BLaER1 treated with 17β-estradiol and CSF1 and Interleukin-3, amounts not matched to agents 10 nM and 100 nM (cell line): ENCODE measurements around the gene FHIT.

Source experiments
- H3K27ac ChIP-seq, 11 experiments: shearing (Covaris generic); formaldehyde crosslinking; 2 replicates each; pipeline ENCODE4 v1.8.1; 2022
- H3K27me3 ChIP-seq, 11 experiments: shearing (Covaris generic); formaldehyde crosslinking; 2 replicates each; pipeline ENCODE4 v1.8.1; 2022
- H3K36me3 ChIP-seq, 11 experiments: shearing (Covaris generic); formaldehyde crosslinking; 2 replicates each; pipeline ENCODE4 v1.8.1; 2022
- H3K4me1 ChIP-seq, 10 experiments: shearing (Covaris generic); formaldehyde crosslinking; 2 replicates each; pipeline ENCODE4 v1.8.1; 2022
- H3K4me2 ChIP-seq, 11 experiments: shearing (Covaris generic); formaldehyde crosslinking; 2 replicates each; pipeline ENCODE4 v1.8.1; 2022
- H3K4me3 ChIP-seq, 10 experiments: shearing (Covaris generic); formaldehyde crosslinking; 2 replicates each; pipeline ENCODE4 v1.8.1; 2022
- H3K9ac ChIP-seq, 11 experiments: shearing (Covaris generic); formaldehyde crosslinking; 2 replicates each; pipeline ENCODE4 v1.8.1; 2022
- H3K9me3 ChIP-seq, 11 experiments: shearing (Covaris generic); formaldehyde crosslinking; replicated peaks in 1 of 11; 2 replicates each; pipeline ENCODE4 v1.8.1; 2022
- H4K20me1 ChIP-seq, 11 experiments: shearing (Covaris generic); formaldehyde crosslinking; 2 replicates each; pipeline ENCODE4 v1.8.1; 2022
- Cebpa-rat ChIP-seq, 11 experiments: shearing (Covaris generic); IDR thresholded peaks; 2 replicates each; pipeline ENCODE4 v1.8.1; 2022

FHIT gene

GRCh38 chr3:61168286-61168685, 83.0 kb downstream of the FHIT start:
- TF ChIP-seq Cebpa-rat (IDR thresholded peaks at IDR 0.05), result no peak

DNA sequence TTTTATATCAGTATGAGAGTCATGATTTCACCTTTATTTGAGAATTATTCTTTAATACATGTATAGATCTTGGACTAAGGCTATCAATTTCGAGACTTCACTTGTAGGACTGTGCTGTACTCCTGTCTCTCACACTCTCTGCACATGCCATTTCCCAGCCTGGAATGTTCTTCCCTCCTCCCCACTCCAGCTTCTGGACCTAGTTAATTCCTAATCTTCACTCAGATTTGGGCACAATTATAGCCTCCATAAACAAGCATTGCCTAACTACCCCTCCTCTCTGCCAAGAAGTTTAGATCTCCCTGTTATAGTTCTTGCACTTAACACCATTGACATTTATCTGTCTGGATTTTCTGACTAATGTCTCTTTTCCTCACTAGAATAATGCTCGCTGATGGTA, 88.3 kb downstream of the FHIT start:
- H3K27me3 ChIP-seq, result no peaks in the 10 kb centered on the region
- H4K20me1 ChIP-seq, result no peaks in the 10 kb centered on the region
- H3K27ac ChIP-seq, result no peak overlapping the region
- no peak overlapping the region for H3K9ac ChIP-seq
- TF ChIP-seq Cebpa-rat (IDR thresholded peaks at IDR 0.05), result no peak
- peaks cover 0 to 16% (median 0%) of the 10 kb centered on the region in 11 experiments; a peak in 5 of 22 replicates for H3K36me3 ChIP-seq
- no peak overlapping the region for H3K4me3 ChIP-seq
- H3K4me1 ChIP-seq, result peaks cover 0 to 4% (median 0%) of the 10 kb centered on the region in 10 experiments; a peak in 3 of 20 replicates
- peaks cover 0 to 16% (median 10%) of the 10 kb centered on the region in 11 experiments; a peak in 12 of 22 replicates for H3K9me3 ChIP-seq
- no peak overlapping the region for H3K4me2 ChIP-seq

More at GRCh38 chr3:61168286-61168685, 83.0 kb downstream of the FHIT start:
- Histone ChIP-seq H4K20me1 (no peaks in the 10 kb centered on the region), H3K9me3 (peaks cover 0 to 16% (median 10%) of the 10 kb centered on the region in 11 experiments; a peak in 12 of 22 replicates), H3K27ac (no peak overlapping the region), H3K9ac (no peak overlapping the region), H3K36me3 (peaks cover 0 to 16% (median 0%) of the 10 kb centered on the region in 11 experiments; a peak in 5 of 22 replicates), H3K4me3 (no peak overlapping the region), H3K27me3 (no peaks in the 10 kb centered on the region), H3K4me1 (no peaks in the 10 kb centered on the region), H3K4me2 (no peak overlapping the region)

- no peaks in the 10 kb centered on the region for H4K20me1 ChIP-seq
- no peaks in the 10 kb centered on the region for H3K9me3 ChIP-seq
- H3K27me3 ChIP-seq, result no peaks in the 10 kb centered on the region
- H3K27ac ChIP-seq, result no peak overlapping the region
- H3K4me2 ChIP-seq, result peak overlapping the region in 2 of 11 experiments; percentile 18 to 20; a peak in 1 of 22 replicates
- no peaks in the 10 kb centered on the region for H3K36me3 ChIP-seq
- peaks cover 0 to 4% (median 0%) of the 10 kb centered on the region in 10 experiments; a peak in 3 of 20 replicates for H3K4me1 ChIP-seq
- no peak overlapping the region for H3K4me3 ChIP-seq
- no peak for TF ChIP-seq Cebpa-rat (IDR thresholded peaks at IDR 0.05)
- no peak overlapping the region for H3K9ac ChIP-seq
Measured at GRCh38 chr3:61158667-61159066, 92.6 kb downstream of the FHIT start.

DNA sequence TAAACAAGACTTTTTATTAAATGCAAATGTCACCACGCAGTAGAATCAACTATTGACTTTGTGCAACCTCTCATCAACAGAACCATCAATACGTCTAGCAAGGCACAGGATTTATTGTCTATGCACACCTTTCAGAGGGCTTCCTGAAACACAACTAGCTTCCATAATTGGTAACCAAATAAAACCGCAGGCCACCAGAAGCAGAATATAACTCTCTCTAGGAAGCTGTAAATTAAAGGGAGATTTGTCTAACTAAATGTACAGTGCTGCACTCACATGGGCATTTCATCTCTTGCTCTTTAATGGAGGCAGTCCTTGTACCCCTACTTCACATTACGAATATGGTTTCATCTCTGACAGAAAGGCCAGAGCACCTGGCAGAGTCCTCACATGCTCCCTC, 93.0 kb downstream of the FHIT start:
- Histone ChIP-seq H3K4me2 (peak overlapping the region in 2 of 11 experiments; percentile 18 to 20; a peak in 1 of 22 replicates), H3K27me3 (no peaks in the 10 kb centered on the region)
- no peak for TF ChIP-seq Cebpa-rat (IDR thresholded peaks at IDR 0.05)

GRCh38 chr3:61157414-61157813, 93.8 kb downstream of the FHIT start:
- no peak for TF ChIP-seq Cebpa-rat (IDR thresholded peaks at IDR 0.05)
- no peak overlapping the region for H3K9ac ChIP-seq
- H3K27me3 ChIP-seq, result no peaks in the 10 kb centered on the region
- no peaks in the 10 kb centered on the region for H3K36me3 ChIP-seq
- H3K27ac ChIP-seq, result no peak overlapping the region
- H3K4me2 ChIP-seq, result no peak overlapping the region
- H3K4me1 ChIP-seq, result peaks cover 0 to 4% (median 0%) of the 10 kb centered on the region in 10 experiments; a peak in 3 of 20 replicates
- H4K20me1 ChIP-seq, result no peaks in the 10 kb centered on the region
- H3K4me3 ChIP-seq, result no peak overlapping the region
- no peaks in the 10 kb centered on the region for H3K9me3 ChIP-seq

More for the DNA sequence above, 93.0 kb downstream of the FHIT start:
- Histone ChIP-seq H3K9ac (no peak overlapping the region), H3K27ac (no peak overlapping the region), H3K4me1 (peaks cover 0 to 4% (median 0%) of the 10 kb centered on the region in 10 experiments; a peak in 3 of 20 replicates), H3K9me3 (no peaks in the 10 kb centered on the region), H3K36me3 (no peaks in the 10 kb centered on the region), H4K20me1 (no peaks in the 10 kb centered on the region), H3K4me3 (no peak overlapping the region)

- H3K9me3 ChIP-seq, result no peaks in the 10 kb centered on the region
- no peak overlapping the region for H3K9ac ChIP-seq
- no peaks in the 10 kb centered on the region for H3K27me3 ChIP-seq
- H3K4me1 ChIP-seq, result peaks cover 0 to 4% (median 0%) of the 10 kb centered on the region in 10 experiments; a peak in 3 of 20 replicates
- no peaks in the 10 kb centered on the region for H3K36me3 ChIP-seq
- no peaks in the 10 kb centered on the region for H4K20me1 ChIP-seq
- TF ChIP-seq Cebpa-rat (IDR thresholded peaks at IDR 0.05), result no peak
- H3K4me2 ChIP-seq, result no peak overlapping the region
- no peak overlapping the region for H3K4me3 ChIP-seq
- H3K27ac ChIP-seq, result no peak overlapping the region
Measured at GRCh38 chr3:61155701-61156292, 95.5 kb downstream of the FHIT start.

GRCh38 chr3:61154457-61155198, 96.6 kb downstream of the FHIT start:
- H3K27ac ChIP-seq, result no peak overlapping the region
- peaks cover 0 to 4% (median 0%) of the 10 kb centered on the region in 10 experiments; a peak in 3 of 20 replicates for H3K4me1 ChIP-seq
- no peak overlapping the region for H3K4me2 ChIP-seq
- H3K27me3 ChIP-seq, result no peaks in the 10 kb centered on the region
- TF ChIP-seq Cebpa-rat (IDR thresholded peaks at IDR 0.05), result no peak
- H3K9ac ChIP-seq, result no peak overlapping the region
- no peaks in the 10 kb centered on the region for H4K20me1 ChIP-seq
- H3K4me3 ChIP-seq, result no peak overlapping the region
- no peaks in the 10 kb centered on the region for H3K36me3 ChIP-seq
- H3K9me3 ChIP-seq, result no peaks in the 10 kb centered on the region

DNA sequence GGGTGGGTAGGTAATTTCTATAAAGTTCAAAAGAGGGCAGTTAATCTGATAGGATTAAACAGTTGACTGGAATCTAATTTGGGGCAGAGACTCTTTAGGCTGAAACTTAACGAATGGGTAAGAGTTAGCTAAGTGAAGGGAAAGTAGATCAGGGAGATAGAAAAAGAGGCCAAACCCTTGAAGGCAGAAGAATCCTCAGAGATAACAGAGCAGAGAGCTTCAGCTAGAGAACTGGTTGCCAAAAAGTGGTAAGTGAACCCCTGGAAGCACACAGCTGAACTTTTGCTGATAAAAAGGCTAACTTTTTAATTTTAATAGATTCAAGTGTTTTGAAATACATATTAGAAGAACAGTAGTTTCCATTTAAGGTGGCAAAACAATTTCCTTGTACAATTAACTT, 99.2 kb downstream of the FHIT start:
- no peaks in the 10 kb centered on the region for H3K9me3 ChIP-seq
- H3K4me3 ChIP-seq, result no peak overlapping the region
- no peak for TF ChIP-seq Cebpa-rat (IDR thresholded peaks at IDR 0.05)
- no peak overlapping the region for H3K27ac ChIP-seq
- H3K4me1 ChIP-seq, result no peaks in the 10 kb centered on the region
- H3K27me3 ChIP-seq, result no peaks in the 10 kb centered on the region
- no peaks in the 10 kb centered on the region for H4K20me1 ChIP-seq
- no peaks in the 10 kb centered on the region for H3K36me3 ChIP-seq
- no peak overlapping the region for H3K9ac ChIP-seq
- no peak overlapping the region for H3K4me2 ChIP-seq

- H3K27ac ChIP-seq, result no peak overlapping the region
- no peak overlapping the region for H3K4me3 ChIP-seq
- no peaks in the 10 kb centered on the region for H3K9me3 ChIP-seq
- H3K36me3 ChIP-seq, result no peaks in the 10 kb centered on the region
- H3K4me2 ChIP-seq, result no peak overlapping the region
- H3K4me1 ChIP-seq, result no peaks in the 10 kb centered on the region
- H4K20me1 ChIP-seq, result no peaks in the 10 kb centered on the region
- no peak for TF ChIP-seq Cebpa-rat (IDR thresholded peaks at IDR 0.05)
- no peaks in the 10 kb centered on the region for H3K27me3 ChIP-seq
- H3K9ac ChIP-seq, result no peak overlapping the region
Measured at GRCh38 chr3:61149236-61149635, 102.0 kb downstream of the FHIT start.
